K562 (cell line): ENCODE results near the gene MTFMT. TPM values are rescaled to one million over a fixed set of nuclear protein-coding genes. Genes with fewer than 3 reads are reported as not detected.

Source experiments
- ATAC-seq: fragments of 200-7000 bp; cut with Tn5 transposase; 3 replicates; pipeline ENCODE4 v1.9.1; 2020; ENCODE audit warnings: moderate library complexity
- BruUV-seq: library from RNA; stranded (reverse); fragments of 400-500 nt; replicated peaks from 2 replicates; lab custom pipeline; 2021; lab: Mats Ljungman, UMichigan
- CTCF ChIA-PET: fragments of 300-600 bp; formaldehyde crosslinking; extraction: SDS; loops from one replicate; lab custom pipeline; 2021; ENCODE audit warnings: low intra/inter-chr PET ratio; lab: Yijun Ruan, JAX
- POLR2A ChIA-PET: fragments of 300-600, 350-650 bp; sonication (Branson Sonifier 250); formaldehyde crosslinking; extraction: SDS; loops from one replicate; lab custom pipeline; 2021; ENCODE audit warnings: antibody characterized with exemption, inconsistent platforms; lab: Yijun Ruan, JAX
- DNase-seq, 4 experiments: peaks; one replicate each; pipeline versions ENCODE4 v3.0.0 to v3.0.0-alpha.2; 2011 to 2018; ENCODE audit warnings: low spot score in 3 of 4, mixed read lengths in 3 of 4; ENCODE audit errors: extremely low read depth in 1 of 4
- FAIRE-seq: peaks from 2 replicates; lab custom pipeline; 2011; peaks lifted over from hg19 to GRCh38; lab: Jason Lieb, UNC
- H2AFZ ChIP-seq: 2 replicates; pipeline ENCODE4 v1.6.0; 2011; ENCODE audit warnings: low read depth, low read length, control low read depth, inconsistent platforms
- H3K27ac ChIP-seq: fragments of 200-600 bp; 3 replicates; pipeline ENCODE4 v1.8.0; 2011; ENCODE audit warnings: low read depth, mild to moderate bottlenecking, control low read depth, inconsistent platforms, low read length, moderate library complexity, mixed read lengths; ENCODE audit errors: extremely low read depth
- H3K27me3 ChIP-seq, 2 experiments: fragments of 300-600 bp in 1 of 2; 2 replicates in 1 of 2; 3 replicates in 1 of 2; pipeline versions ENCODE4 v1.6.0 to v1.8.0; 2011; ENCODE audit warnings: inconsistent platforms in 2 of 2, low read length in 2 of 2, mild to moderate bottlenecking in 1 of 2, mixed read lengths in 1 of 2, moderate library complexity in 1 of 2; ENCODE audit not compliant: control insufficient read depth in 2 of 2, insufficient read depth in 2 of 2
- H3K36me3 ChIP-seq: fragments of 300-600 bp; 3 replicates; pipeline ENCODE4 v1.8.0; 2011; ENCODE audit warnings: mild to moderate bottlenecking, low read length, inconsistent platforms; ENCODE audit not compliant: control insufficient read depth, insufficient read depth
- H3K4me1 ChIP-seq, 2 experiments: fragments of 200-600 bp in 1 of 2; replicated peaks in 1 of 2; 2 replicates in 1 of 2; 3 replicates in 1 of 2; pipeline versions ENCODE4 v1.5.1 to v1.8.0; 2011; ENCODE audit warnings: inconsistent platforms in 2 of 2, low read length in 2 of 2, mild to moderate bottlenecking in 1 of 2, mixed read lengths in 1 of 2, moderate library complexity in 1 of 2; ENCODE audit not compliant: control insufficient read depth in 2 of 2, insufficient read depth in 2 of 2
- H3K4me2 ChIP-seq: 2 replicates; pipeline ENCODE4 v1.6.1; 2011; ENCODE audit warnings: low read length, control low read depth, inconsistent platforms, mixed read lengths; ENCODE audit not compliant: insufficient read depth
- H3K4me3 ChIP-seq: fragments of 200-600 bp; sonication (generic), shearing (Covaris generic); 2 replicates; pipeline ENCODE4 v1.5.1; 2016; ENCODE audit warnings: control low read depth, inconsistent platforms
- H3K79me2 ChIP-seq: fragments of 200-600 bp; 3 replicates; pipeline ENCODE4 v1.8.0; 2011; ENCODE audit warnings: low read length, inconsistent platforms; ENCODE audit not compliant: control insufficient read depth, insufficient read depth
- H3K9ac ChIP-seq, 2 experiments: 2 replicates each; pipeline versions ENCODE4 v1.6.0 to v1.6.1; 2011; ENCODE audit warnings: low read depth in 2 of 2, low read length in 2 of 2, control low read depth in 1 of 2, inconsistent platforms in 1 of 2, mild to moderate bottlenecking in 1 of 2, mixed read lengths in 1 of 2; ENCODE audit not compliant: insufficient read depth in 1 of 2
- H3K9me1 ChIP-seq: one replicate; pipeline ENCODE4 v1.6.0; 2011; ENCODE audit warnings: inconsistent platforms, mild to moderate bottlenecking, low read length, moderate library complexity; ENCODE audit not compliant: control insufficient read depth, insufficient read depth
- H3K9me3 ChIP-seq: replicated peaks from 2 replicates; pipeline ENCODE4 v1.5.1; 2011; ENCODE audit warnings: low read depth, low read length, inconsistent platforms; ENCODE audit not compliant: control insufficient read depth, insufficient read depth
- H4K20me1 ChIP-seq: replicated peaks from 2 replicates; pipeline ENCODE4 v1.6.1; 2011; ENCODE audit warnings: low read length, inconsistent platforms, mixed read lengths; ENCODE audit not compliant: control insufficient read depth, insufficient read depth
- ATF1 ChIP-seq, 2 experiments: fragments of 450-650 bp in 1 of 2; IDR thresholded peaks; 2 replicates each; pipeline ENCODE4 v1.6.1; 2016; ENCODE audit warnings: missing compliant biosample characterization in 1 of 2, missing genetic modification characterization in 1 of 2
- BCL6 ChIP-seq: fragments of 250-450 bp; sonication (Bioruptor Pico); IDR thresholded peaks from 2 replicates; pipeline ENCODE4 v1.4.0; 2020
- PTBP1 ChIP-seq: fragments of 200-400 bp; formaldehyde crosslinking; IDR thresholded peaks from 2 replicates; pipeline ENCODE4 v1.6.1; 2017; ENCODE audit warnings: low read depth, low read length
- ZFPM2 ChIP-seq: fragments of 250-450 bp; sonication (Bioruptor Pico); IDR thresholded peaks from 2 replicates; pipeline ENCODE4 v1.5.1; 2022; ENCODE audit warnings: mild to moderate bottlenecking
- ZKSCAN1 ChIP-seq: fragments of 150-350 bp; IDR thresholded peaks from 2 replicates; pipeline ENCODE4 v1.6.1; 2016; ENCODE audit warnings: low read depth, low read length
- ZNF224 ChIP-seq: sonication (generic); formaldehyde crosslinking; IDR thresholded peaks from 2 replicates; pipeline ENCODE4 v1.8.0; 2022; ENCODE audit warnings: mild to moderate bottlenecking, missing genetic modification reagents
- ZNF41 ChIP-seq: fragments of 250-450 bp; sonication (Bioruptor Pico); conservative IDR thresholded peaks from 2 replicates; pipeline ENCODE4 v1.4.0; 2020; ENCODE audit warnings: mild to moderate bottlenecking
- WGBS: fragments of 100-300 bp; shearing (Covaris generic); methylation state at CpG from one replicate; pipeline ENCODE4 v1.1.6; 2016; ENCODE audit warnings: low coverage, mixed read lengths; ENCODE audit not compliant: insufficient coverage; ENCODE audit errors: missing lambda C conversion rate; 5-methylcytosine and 5-hydroxymethylcytosine counted together
- in situ Hi-C: fragments of 300-500 bp; cut with MboI; formaldehyde crosslinking; loops from 4 replicates; pipeline ENCODE4 v1.15.0; 2018; ENCODE audit warnings: inconsistent platforms, mixed read lengths
- intact Hi-C: fragments of 100-400 bp; cut with micrococcal nuclease; formaldehyde crosslinking; loops from 2 replicates; pipeline ENCODE4 v1.14.2; 2022
- polyA plus RNA-seq, 8 experiments: library from polyadenylated mRNA; depleted of rRNA in 4 of 8; stranded (reverse) in 5 of 8; unstranded in 3 of 8; fragments of >200 nt; fragmentation: Nextera tagmentation in 2 of 8; fragmentation: Illumina TruSeq in 1 of 8; extraction: Ambion mirVana in 2 of 8; extraction: Trizol in 1 of 8; gene quantifications; 2 replicates each; pipeline versions ENCODE4 v1.2.1 to v1.2.3, GENCODE V29; 2011 to 2014; ENCODE audit warnings: inconsistent platforms in 1 of 8, missing spikeins in 1 of 8
- total RNA-seq, 7 experiments: library from RNA; depleted of rRNA in 6 of 7; stranded (reverse); fragments of >200 nt in 6 of 7; fragmentation: Illumina TruSeq in 2 of 7; extraction: Trizol in 2 of 7; gene quantifications; 2 replicates each; pipeline versions ENCODE4 v1.2.1 to v1.2.3, GENCODE V29; 2011 to 2021; ENCODE audit warnings: low replicate concordance in 1 of 7
- TF ChIP-seq, protein P1 (sequence below): fragments of 250-450 bp; sonication (Bioruptor Pico); IDR thresholded peaks from 2 replicates; pipeline ENCODE4 v1.4.0; 2020
- TF ChIP-seq, protein P2 (sequence below), 2 experiments: fragments of 200-800 bp in 1 of 2; sonication (Bioruptor generic) in 1 of 2; sonication (generic) in 1 of 2; formaldehyde crosslinking in 1 of 2; IDR thresholded peaks in 1 of 2; conservative IDR thresholded peaks in 1 of 2; 2 replicates each; pipeline versions ENCODE4 v1.5.0 to v1.6.1; 2016 to 2020; ENCODE audit warnings: missing compliant biosample characterization in 1 of 2, missing genetic modification characterization in 1 of 2, missing genetic modification reagents in 1 of 2

MTFMT gene
- total and polyA plus RNA-seq, 9 of the 15 experiments (the other 6 are each of a cell fraction or from before 2014, with no cell fraction given), result 1.4 to 31.1 (median 16.2) TPM

DNA sequence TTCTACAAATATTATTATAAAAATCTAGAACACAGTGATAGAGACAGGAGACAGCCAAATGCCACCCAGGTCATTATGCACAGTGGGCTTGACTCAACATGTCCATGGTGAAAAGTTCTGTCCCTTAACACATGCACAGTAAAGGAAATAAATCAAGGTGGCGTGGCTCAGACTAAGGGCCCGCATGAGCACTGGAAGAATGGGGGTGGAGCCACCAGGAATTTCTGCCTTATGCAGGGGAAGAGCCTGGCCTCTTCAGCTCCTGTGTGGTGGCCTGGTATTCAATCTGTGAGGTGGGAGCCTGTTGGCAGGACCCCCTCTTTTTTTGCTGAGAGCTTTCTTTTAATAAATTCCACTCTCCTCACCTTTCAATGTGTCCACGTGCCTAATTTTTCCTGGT lies 22.6 kb downstream of the MTFMT start:
- H3K4me3 ChIP-seq, result no peak overlapping the region
- H3K79me2 ChIP-seq, result no peaks in the 10 kb centered on the region
- H3K27ac ChIP-seq, result no peak overlapping the region
- in situ Hi-C loops, result no loop called here
- intact Hi-C loops, result no loop called here
- H3K27me3 ChIP-seq, result no peaks in the 10 kb centered on the region
- 92% methylated on average over 3 of the region's 3 CpGs for WGBS
- H2AFZ ChIP-seq, result no peak overlapping the region
- DNase-seq (no peak), FAIRE-seq (no peak), ATAC-seq (no peak)
- no peaks in the 10 kb centered on the region for H3K4me1 ChIP-seq
- TF ChIP-seq BCL6 (CRISPR knock-in tag), result no peak
- TF ChIP-seq, protein P1, sequence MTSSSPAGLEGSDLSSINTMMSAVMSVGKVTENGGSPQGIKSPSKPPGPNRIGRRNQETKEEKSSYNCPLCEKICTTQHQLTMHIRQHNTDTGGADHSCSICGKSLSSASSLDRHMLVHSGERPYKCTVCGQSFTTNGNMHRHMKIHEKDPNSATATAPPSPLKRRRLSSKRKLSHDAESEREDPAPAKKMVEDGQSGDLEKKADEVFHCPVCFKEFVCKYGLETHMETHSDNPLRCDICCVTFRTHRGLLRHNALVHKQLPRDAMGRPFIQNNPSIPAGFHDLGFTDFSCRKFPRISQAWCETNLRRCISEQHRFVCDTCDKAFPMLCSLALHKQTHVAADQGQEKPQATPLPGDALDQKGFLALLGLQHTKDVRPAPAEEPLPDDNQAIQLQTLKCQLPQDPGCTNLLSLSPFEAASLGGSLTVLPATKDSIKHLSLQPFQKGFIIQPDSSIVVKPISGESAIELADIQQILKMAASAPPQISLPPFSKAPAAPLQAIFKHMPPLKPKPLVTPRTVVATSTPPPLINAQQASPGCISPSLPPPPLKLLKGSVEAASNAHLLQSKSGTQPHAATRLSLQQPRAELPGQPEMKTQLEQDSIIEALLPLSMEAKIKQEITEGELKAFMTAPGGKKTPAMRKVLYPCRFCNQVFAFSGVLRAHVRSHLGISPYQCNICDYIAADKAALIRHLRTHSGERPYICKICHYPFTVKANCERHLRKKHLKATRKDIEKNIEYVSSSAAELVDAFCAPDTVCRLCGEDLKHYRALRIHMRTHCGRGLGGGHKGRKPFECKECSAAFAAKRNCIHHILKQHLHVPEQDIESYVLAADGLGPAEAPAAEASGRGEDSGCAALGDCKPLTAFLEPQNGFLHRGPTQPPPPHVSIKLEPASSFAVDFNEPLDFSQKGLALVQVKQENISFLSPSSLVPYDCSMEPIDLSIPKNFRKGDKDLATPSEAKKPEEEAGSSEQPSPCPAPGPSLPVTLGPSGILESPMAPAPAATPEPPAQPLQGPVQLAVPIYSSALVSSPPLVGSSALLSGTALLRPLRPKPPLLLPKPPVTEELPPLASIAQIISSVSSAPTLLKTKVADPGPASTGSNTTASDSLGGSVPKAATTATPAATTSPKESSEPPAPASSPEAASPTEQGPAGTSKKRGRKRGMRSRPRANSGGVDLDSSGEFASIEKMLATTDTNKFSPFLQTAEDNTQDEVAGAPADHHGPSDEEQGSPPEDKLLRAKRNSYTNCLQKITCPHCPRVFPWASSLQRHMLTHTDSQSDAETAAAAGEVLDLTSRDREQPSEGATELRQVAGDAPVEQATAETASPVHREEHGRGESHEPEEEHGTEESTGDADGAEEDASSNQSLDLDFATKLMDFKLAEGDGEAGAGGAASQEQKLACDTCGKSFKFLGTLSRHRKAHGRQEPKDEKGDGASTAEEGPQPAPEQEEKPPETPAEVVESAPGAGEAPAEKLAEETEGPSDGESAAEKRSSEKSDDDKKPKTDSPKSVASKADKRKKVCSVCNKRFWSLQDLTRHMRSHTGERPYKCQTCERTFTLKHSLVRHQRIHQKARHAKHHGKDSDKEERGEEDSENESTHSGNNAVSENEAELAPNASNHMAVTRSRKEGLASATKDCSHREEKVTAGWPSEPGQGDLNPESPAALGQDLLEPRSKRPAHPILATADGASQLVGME (CRISPR knock-in tag), result no peak
- TF ChIP-seq, protein P2, sequence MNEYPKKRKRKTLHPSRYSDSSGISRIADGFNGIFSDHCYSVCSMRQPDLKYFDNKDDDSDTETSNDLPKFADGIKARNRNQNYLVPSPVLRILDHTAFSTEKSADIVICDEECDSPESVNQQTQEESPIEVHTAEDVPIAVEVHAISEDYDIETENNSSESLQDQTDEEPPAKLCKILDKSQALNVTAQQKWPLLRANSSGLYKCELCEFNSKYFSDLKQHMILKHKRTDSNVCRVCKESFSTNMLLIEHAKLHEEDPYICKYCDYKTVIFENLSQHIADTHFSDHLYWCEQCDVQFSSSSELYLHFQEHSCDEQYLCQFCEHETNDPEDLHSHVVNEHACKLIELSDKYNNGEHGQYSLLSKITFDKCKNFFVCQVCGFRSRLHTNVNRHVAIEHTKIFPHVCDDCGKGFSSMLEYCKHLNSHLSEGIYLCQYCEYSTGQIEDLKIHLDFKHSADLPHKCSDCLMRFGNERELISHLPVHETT (CRISPR knock-in tag; conservative IDR thresholded peaks at IDR 0.05 in 1 of 2, IDR thresholded peaks at IDR 0.05 in 1 of 2), result no peak
- no peak for TF ChIP-seq ZFPM2
- TF ChIP-seq ZKSCAN1, result no peak
- TF ChIP-seq ATF1 (CRISPR knock-in tag; IDR thresholded peaks at IDR 0.05), result no peak
- no peak for TF ChIP-seq ATF1 (tag; IDR thresholded peaks at IDR 0.05)
- no peak for TF ChIP-seq ZNF224 (CRISPR knock-in tag)
- no peak for TF ChIP-seq ZNF41
- no peak for TF ChIP-seq PTBP1
- no peak overlapping the region for H3K9ac ChIP-seq
- H3K36me3 ChIP-seq, result peaks cover 20% of the 10 kb centered on the region; the same call in 2 of the 3 replicates
- CTCF ChIA-PET, result no interaction called here
- no peaks in the 10 kb centered on the region for H4K20me1 ChIP-seq
- POLR2A ChIA-PET, result interaction anchor here (0.7 kb wide), 1 partner anchor 502 kb away, joined by 3 read pairs; no protein-coding TSS in a partner anchor
- H3K9me3 ChIP-seq, result no peaks in the 10 kb centered on the region
- no peak overlapping the region for H3K4me2 ChIP-seq
- BruUV-seq, result no TSS peak
- H3K9me1 ChIP-seq, result no peaks in the 10 kb centered on the region
